Endometrial microvascular endothelial cells (primary cell): Measurements from ENCODE around the gene SLC22A15. TPM values are rescaled to one million over a fixed set of nuclear protein-coding genes. Genes with fewer than 3 reads are reported as not detected.
"Not testable (repeated sequence)": the region's sequence is repeated elsewhere in the genome, so short reads cannot be mapped to it uniquely, and the experiment has no call there.

Experiments
- in situ Hi-C: cut with HindIII; loops from 2 replicates; pipeline ENCODE4 v1.10.0; 2017; ENCODE audit warnings: low sequenced_read_pairs, low pct_unique_long_range_greater_than_20kb; ENCODE audit errors: inconsistent ontology term
- total RNA-seq: library from RNA; depleted of rRNA; stranded (reverse); fragments of >200 nt; gene quantifications from one replicate; pipeline ENCODE4 v1.2.3, GENCODE V29; 2015; ENCODE audit errors: inconsistent ontology term

The SLC22A15 gene
- total RNA-seq, 1 donor from 2014 or later, result not detected

DNA sequence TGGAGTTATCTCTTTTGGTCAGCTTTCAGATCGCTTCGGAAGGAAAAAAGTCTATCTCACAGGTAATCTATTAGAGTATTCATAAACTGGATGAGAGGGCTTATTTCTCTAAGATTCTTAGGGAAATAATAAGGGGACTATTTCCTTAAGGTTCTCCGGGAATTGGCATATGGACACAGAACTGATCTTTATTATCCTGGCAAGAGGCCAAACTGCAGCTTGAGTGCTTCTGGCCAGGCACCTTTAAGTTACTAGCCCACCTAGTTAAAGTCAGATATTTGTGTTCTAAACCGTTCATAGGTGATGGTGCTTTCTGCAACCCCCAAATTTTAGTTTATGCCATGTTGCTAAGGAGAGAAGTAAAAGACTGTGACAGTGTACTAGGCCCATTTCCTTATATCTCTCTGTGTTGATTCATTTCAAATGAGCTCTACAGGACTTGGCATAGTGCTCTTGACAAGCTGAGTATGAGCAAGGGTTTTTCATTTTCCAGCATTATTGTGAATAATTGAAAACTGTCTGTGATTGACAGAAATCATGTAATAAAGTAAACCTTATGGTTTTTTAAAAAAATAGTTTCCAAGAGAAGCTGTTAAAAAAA, 43.4 kb downstream of the SLC22A15 start:
- in situ Hi-C loops, result no loop called here

DNA sequence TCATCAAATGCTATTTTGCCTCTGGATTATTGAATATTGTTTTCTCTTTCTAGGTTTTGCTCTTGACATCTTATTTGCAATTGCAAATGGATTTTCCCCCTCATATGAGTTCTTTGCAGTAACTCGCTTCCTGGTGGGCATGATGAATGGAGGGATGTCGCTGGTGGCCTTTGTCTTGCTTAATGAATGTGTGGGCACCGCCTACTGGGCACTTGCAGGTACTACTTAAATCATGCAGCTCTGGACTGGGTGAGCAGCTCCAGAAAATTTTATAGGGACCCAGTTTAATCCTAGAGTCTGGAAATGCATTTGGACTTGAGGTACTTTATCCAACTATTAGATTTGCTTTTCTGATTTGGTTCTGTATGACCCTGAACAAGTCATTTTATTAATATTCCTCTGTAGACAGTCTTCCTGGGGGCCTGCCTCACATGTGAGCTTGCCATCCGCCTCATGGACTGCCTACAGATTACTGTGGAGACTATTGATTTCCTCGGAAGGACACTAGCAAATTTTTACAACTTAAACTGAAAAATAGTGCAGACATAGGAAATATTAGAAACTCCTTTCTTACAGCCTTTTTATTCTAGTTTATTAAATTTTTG, 44.5 kb downstream of the SLC22A15 start:
- in situ Hi-C loops, result no loop called here

DNA sequence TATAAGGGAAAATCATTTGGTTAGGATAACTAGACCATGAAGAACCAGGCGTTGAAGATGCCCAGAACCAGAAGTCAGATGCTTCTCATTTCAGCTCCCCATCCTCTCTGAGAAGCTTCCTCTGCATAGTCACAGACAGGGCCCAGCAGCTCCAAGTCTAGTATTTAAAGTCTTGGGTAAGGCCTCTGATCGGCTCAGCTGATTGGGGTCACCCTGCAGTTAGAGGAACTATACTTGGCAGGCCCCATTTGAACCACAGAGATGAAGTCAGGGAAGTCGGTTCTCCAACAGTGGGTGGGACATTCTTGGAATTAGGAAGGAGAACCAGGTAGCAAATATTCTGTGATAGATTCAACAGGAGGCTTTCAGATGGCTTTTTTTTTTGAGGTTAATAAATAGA, 48.3 kb downstream of the SLC22A15 start:
- in situ Hi-C loops, result no loop called here

DNA sequence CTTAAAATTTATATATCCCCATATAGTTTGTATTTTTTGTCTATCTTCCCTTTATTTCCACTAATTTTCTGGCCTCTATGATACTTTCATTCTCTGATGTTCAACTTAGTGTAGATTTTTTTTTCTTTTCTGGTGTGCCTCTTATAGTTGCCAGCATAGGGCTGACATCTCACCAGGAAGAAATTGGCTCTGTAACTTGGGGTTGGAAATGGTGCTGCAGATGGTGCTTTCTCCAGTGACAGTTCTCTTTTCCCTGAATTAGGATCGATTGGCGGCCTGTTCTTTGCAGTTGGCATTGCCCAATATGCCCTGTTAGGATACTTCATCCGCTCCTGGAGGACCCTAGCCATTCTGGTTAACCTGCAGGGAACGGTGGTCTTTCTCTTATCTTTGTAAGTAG, 50.3 kb downstream of the SLC22A15 start:
- in situ Hi-C loops, result no loop called here

DNA sequence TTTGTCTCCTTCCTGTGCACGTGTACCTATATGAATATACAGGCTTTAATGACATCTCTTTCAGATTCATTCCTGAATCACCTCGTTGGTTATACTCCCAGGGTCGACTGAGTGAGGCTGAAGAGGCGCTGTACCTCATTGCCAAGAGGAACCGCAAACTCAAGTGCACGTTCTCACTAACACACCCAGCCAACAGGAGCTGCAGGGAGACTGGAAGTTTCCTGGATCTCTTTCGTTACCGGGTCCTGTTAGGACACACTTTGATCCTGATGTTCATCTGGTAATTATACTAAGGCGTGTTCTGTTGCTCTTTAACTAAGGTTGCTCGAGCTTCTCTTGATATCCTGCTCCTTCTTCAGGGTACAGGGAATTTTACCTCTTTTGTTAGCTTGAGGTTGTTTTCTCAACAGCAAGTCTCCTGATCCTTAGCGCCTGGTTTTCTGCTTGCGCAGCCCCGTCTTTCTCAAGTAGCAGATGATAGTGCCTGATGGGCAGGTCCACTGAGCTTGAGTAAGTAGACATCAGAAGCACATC, 55.1 kb downstream of the SLC22A15 start:
- in situ Hi-C loops, result no loop called here

DNA sequence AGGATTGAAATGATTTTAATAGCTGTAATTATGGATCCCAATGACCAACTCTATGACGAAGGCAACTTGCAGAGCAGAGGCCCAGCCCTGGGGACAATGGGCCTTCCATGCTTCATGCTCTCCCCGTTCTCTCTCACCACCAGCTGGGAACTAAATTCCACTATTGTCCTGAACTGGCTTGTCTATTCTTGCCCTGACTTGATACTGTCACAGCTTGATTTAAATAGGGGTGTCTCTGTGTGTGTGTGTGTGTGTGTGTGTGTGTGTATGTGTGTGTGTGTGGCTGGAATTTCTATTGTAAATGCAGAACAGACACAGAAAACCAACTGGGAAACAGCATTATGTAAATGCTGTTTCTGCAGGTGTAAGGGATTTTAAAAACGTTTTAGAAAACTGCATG, 57.0 kb downstream of the SLC22A15 start:
- in situ Hi-C loops, result no loop called here

DNA sequence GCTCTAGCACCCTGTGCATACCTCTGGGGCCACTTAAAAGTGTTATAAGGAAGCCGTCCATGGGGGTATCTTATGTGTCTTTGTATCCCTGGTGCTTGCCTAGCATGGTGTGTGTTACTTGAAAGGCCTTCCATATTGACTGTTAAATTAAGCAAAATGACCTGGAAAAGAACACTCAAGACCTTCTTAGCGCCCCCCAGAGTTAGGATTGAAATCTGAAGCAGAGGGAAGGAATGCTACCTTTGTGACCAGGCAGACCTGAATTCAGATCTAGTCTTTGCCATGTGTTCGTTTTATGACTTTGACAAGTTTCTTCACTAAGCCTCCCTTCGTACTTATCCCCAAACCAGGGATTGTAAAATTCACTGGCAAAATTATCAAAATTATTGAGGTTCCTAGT, 59.9 kb downstream of the SLC22A15 start:
- in situ Hi-C loops, result no loop called here

DNA sequence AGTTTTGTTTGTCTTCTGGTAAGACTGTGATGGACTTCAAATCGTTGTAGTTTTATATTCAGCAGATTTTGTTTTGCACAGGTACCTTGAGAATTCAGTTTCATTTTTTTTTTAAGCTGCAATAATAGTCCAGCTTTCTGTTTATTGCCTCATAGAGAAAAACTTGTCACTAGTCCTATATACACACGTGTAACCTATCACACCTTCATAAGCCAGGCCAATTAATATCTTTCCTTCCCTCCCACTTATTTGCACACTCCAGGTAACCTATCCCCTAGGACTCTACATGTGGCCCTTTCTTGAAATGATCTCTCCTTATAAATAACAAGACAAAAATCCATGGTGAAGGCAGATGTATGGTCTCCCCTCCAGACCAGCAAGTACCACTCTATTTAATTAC, 62.4 kb downstream of the SLC22A15 start:
- in situ Hi-C loops, result no loop called here

DNA sequence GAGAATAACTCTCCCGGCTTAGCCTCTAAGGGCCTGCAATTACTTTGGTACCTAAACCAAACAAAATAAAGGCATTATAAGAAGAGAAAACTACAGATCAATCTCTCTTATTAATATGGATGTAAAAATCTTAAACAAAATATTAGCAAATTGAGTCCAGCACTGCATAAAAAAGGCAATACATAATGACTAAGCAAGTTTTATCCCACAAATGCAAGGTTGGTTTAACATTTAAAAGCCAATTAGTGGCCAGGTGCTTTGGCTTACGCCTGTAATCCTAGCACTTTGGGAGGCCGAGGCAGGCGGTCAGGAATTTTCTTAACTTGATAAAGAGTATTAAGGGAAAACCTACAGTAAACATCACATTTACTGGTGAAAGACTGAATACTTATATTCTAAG, 67.8 kb downstream of the SLC22A15 start:
- in situ Hi-C loops, result no loop called here

DNA sequence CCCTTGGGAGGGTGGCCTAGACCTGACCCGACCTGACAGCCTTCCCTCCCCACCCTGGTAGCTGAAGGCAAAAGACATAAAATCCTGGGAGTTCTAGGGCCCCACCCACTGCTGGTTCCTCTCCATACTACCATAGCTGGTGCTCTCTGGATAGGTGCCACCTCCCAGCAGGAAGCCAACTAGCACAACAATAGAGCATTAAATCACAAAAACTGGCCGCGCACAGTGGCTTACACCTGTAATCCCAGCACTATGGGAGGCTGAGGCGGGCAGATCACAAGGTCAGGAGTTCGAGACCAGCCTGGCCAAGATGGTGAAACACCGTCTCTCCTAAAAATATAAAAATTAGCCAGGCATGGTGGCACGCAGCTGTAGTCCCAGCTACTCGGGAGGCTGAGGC, 70.6 kb downstream of the SLC22A15 start:
- in situ Hi-C loops, result not testable (repeated sequence)

DNA sequence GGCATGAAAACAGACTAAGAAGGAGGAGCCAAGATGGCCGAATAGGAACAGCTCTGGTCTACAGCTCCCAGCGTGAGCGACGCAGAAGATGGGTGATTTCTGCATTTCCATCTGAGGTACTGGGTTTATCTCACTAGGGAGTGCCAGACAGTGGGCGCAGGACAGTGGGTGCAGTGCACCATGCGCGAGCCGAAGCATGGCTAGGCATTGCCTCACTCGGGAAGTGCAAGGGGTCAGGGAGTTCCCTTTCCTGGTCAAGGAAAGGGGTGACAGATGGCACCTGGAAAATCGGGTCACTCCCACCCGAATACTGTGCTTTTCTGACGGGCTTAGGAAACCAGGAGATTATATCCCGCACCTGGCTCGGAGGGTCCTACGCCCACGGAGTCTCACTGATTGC, 75.6 kb downstream of the SLC22A15 start:
- in situ Hi-C loops, result not testable (repeated sequence)

DNA sequence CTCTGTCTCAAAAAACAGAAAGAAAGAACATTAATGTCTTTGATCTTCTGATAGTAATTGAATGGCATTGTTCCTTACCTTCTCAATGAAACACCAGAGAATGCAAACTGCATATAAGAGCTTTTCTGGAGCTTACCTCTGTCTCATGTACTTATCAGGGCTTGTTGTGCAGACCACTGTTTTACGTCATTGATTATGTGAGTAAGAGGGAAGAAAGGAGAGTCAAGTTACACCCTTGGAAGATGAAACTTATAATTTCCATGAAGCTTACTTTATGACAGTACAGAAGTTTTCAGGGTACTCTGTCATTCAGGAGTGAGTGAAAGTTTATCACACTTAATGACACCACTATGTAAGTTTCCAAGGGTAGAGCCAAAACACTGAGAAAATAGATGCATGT, 85.9 kb downstream of the SLC22A15 start:
- in situ Hi-C loops, result no loop called here

DNA sequence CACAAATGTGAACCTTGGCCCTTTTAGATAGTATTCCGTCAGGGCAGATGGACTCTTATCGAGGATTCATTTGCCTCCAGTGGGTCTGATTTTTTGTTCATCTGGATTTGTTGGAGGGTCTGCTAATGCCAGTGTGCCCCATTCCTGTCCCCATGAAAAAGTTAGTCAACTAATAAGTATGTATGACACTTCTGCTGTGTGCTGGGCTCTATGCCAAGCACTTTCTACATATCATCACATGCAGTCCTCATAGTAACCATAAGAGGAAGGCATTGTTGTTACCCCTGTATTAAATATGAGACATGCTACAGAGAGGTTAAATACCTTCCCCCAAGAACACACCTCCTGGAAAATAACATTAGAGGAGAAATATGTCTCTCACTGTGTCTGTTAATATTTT, 88.3 kb downstream of the SLC22A15 start:
- in situ Hi-C loops, result no loop called here

DNA sequence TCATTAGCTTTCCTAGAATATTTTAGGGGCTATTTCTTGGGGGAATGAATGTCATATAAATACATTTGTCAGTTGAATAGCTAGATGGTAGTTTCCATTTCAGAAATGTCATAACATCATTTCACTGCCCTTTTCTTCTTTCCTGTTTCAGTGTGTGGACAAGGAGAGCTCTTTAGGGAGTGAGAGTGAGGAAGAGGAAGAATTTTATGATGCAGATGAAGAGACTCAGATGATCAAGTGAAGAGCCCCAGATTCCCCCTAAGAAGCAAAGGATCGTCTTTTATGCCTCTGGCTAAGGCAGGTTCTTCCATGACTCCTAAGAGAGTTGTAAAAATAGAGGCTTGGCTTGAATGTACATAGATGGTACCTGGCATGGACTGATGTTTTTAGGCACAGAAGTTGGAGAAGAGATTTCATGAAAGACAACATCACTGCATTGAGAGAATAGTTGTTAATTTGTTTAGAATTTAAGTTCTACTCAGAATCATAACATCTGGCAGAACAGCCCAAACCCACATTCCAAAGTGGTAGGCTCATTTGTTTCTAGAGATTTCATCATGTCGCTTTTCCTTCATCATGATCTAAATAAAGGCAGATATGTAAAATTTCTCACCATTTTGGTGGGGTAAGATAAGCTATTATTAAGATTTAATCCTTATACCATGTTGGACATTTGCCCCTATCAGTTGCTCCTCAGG, 90.7 kb downstream of the SLC22A15 start:
- in situ Hi-C loops, result no loop called here

DNA sequence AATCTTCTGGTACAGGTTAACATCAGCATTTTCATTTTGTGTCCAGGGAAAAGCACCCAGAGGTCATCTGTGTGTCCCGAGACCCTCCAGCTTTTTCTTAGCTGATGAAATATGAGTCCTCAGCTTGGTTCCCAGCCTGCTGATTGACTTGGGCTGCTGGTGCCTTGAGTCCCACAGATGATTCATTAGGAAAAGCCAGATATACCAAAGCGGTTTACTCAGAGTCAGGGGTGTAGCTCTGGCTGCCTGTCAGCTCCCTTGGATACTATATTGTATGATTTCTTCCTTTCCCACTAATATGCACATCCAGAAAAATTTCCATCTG, 91.2 kb downstream of the SLC22A15 start:
- in situ Hi-C loops, result no loop called here

DNA sequence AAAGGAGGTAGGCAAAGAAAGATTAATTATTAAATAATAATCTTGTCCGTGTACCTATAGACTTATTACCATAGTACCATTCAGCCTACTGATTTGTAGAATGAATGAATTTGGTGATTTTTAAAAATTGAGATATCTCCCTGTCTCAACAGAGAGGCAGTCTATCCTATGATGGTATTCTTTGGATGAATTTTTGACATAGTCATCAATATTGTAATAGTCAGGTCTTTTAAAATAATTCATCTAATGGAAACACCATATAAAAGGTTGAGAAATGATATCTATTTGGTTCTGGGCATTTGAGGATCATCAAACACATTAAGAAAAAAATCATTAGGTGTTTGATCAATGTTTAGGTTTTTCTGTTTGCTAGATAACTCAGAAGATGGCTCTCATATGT, 99.3 kb downstream of the SLC22A15 start:
- in situ Hi-C loops, result no loop called here

DNA sequence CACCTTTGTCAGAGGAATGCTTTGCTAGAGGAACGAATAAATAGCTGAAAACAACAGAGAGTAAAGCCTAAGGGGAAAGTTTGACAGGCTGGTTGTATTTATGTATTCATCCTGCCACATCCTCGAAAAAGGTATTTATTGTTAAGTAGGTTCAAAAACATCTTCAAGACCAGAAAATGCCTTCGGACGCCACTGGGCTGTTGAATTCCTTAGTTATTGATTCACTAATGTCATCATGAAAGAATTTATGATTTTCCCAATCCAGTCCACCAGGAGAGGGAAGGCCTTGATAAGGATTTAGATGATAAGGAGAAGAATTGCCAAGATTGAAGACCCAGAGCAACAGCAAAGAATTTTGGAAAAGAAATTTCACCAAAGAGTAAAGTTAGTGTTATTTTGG, 99.7 kb downstream of the SLC22A15 start:
- in situ Hi-C loops, result no loop called here

DNA sequence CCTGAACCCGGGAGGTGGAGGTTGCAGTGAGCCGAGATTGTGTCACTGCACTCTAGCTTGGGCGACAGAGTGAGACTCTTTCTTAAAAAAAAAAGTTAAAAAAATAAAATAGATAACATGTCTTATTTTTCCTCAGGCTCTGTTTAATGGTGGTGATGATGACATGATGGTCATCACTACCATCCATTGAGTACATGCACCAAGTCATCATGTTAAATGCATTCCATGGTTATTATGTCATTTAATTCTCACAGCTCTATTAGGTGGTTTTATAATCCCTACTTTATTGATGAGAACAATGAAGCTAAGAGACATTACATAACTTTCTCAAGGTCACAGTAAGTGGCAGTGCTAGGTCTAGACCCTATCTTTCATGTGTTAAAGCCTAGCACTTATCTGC, 100.5 kb downstream of the SLC22A15 start:
- in situ Hi-C loops, result no loop called here

DNA sequence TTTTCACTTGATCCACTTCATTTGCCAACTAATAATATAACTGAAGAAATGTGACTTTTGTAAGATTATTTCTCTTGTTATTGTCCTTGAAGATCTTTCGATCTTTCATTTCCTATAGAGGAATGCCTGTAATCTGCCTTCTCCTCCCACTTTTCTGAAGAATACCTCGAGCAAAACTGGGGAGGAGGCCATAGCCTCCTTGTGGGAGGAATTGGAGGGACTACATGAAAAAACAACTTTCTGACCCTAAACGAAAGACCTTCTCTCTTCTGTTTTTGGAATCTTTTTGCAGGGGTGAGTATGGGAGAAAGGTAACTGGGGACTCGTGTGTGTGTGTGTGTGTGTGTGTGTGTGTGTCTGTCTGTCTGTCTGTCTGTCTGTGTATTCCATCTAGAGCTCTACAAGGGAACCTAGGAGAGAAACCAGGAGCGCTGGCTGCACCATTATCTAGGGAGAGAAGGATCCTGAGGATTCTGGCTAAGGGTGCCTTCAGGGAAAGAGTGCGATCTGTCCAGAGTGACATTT, 102.4 kb downstream of the SLC22A15 start:
- in situ Hi-C loops, result no loop called here

DNA sequence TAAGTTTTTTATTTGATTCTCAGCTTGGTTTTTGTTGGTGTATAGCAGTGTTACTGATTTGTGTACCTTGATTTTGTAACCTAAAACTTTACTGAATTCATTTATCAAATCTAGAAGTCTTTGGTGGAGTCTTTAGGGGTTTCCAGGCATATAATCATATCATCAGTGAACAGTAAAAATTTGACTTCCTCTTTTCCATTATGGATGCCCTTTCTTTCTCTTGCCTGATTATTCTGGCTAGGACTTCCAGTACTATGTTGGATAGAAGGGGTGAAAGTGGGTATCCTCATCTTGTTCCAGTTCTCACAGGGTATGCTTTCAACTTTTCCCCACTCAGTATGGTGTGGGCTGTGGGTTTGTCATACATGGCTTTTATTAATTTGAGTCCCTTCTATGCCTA, 111.3 kb downstream of the SLC22A15 start:
- in situ Hi-C loops, result no loop called here
